ENCODE data around the gene EPS15.

DNA sequence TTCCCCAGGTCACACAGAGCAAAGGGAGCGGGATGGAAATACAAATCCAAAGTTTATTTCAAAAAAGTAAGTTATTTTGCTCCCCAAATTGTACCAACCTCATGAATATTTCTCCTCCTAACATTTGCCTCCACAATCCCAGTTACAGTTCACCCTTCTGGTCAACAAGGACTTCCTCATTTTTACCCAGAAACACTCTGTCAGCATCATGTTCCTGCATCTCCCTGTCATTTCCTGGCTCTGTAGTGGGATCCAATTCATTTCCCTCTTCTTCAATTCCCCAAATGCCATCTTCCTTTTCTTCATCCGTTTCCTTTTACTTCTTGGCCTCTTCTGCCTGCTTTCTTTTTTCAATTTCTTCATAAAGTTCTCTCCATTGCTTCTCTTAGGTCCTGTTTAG lies 32.0 kb upstream of the EPS15 start:
- TF ChIP-seq CTCF (IDR thresholded peaks at IDR 0.05) (no peak), POLR2A (IDR thresholded peaks at IDR 0.05) (no peak), POLR2AphosphoS5 (IDR thresholded peaks at IDR 0.05) (no peak), EP300 (IDR thresholded peaks at IDR 0.05) (no peak)

All from stomach (tissue), 4 donors.